ENCODE data around the gene CLIP4.
A peak's percentile ranks its signal among the peaks of the same experiment; 100 is the strongest.

CLIP4 gene, protein sequence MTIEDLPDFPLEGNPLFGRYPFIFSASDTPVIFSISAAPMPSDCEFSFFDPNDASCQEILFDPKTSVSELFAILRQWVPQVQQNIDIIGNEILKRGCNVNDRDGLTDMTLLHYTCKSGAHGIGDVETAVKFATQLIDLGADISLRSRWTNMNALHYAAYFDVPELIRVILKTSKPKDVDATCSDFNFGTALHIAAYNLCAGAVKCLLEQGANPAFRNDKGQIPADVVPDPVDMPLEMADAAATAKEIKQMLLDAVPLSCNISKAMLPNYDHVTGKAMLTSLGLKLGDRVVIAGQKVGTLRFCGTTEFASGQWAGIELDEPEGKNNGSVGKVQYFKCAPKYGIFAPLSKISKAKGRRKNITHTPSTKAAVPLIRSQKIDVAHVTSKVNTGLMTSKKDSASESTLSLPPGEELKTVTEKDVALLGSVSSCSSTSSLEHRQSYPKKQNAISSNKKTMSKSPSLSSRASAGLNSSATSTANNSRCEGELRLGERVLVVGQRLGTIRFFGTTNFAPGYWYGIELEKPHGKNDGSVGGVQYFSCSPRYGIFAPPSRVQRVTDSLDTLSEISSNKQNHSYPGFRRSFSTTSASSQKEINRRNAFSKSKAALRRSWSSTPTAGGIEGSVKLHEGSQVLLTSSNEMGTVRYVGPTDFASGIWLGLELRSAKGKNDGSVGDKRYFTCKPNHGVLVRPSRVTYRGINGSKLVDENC

DNA sequence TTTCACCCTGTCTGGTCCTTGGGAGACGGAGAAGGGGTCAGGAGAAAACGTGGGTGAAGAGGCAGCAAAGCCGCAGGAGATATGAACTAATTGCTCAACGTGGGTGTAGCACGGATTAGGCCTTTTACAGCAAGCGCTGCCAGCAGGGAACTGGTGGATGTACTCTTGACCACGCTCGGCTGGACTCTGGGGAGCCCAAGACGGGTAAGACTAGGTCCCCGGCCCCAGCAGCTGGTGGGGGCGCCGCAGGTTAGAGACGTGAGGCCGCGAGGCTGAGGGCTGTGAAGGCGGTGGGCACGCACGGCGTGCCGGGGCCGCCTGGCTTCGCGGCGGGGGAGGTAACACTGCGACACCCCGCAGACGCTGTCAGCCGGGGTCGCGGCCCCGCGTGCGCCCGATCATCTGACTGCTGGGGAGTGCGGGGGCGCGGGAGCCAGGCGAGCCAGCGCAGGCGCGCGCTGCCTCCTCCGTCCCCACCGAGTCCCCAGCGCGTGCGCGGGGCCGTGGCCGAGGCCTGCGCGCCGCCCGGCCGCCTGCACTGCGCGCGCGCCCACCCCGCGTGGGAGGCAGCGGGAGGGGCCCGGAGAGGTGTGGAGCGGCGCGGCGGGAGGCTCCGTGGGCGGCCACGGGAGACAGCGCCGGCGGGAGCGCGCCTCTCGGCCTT, at the start of gene CLIP4:
Gene CLIP4, plus strand, starts transcription at position 470 of the 664 bp plus-strand sequence. CDS start 5,974 bp downstream, outside the sequence.
- H3K27ac ChIP-seq: peak within 1 kb of the TSS; percentile 96
- POLR2A ChIA-PET (ENCODE audit: low non-redundant PET): no interaction called here
- TF ChIP-seq, protein P1, sequence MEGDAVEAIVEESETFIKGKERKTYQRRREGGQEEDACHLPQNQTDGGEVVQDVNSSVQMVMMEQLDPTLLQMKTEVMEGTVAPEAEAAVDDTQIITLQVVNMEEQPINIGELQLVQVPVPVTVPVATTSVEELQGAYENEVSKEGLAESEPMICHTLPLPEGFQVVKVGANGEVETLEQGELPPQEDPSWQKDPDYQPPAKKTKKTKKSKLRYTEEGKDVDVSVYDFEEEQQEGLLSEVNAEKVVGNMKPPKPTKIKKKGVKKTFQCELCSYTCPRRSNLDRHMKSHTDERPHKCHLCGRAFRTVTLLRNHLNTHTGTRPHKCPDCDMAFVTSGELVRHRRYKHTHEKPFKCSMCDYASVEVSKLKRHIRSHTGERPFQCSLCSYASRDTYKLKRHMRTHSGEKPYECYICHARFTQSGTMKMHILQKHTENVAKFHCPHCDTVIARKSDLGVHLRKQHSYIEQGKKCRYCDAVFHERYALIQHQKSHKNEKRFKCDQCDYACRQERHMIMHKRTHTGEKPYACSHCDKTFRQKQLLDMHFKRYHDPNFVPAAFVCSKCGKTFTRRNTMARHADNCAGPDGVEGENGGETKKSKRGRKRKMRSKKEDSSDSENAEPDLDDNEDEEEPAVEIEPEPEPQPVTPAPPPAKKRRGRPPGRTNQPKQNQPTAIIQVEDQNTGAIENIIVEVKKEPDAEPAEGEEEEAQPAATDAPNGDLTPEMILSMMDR (conservative IDR thresholded peaks at IDR 0.05; ENCODE audit: low read depth): no peak
- peak; percentile 31 for DNase-seq (ENCODE audit: low spot score)
- CTCF ChIA-PET: no interaction called here

DNA sequence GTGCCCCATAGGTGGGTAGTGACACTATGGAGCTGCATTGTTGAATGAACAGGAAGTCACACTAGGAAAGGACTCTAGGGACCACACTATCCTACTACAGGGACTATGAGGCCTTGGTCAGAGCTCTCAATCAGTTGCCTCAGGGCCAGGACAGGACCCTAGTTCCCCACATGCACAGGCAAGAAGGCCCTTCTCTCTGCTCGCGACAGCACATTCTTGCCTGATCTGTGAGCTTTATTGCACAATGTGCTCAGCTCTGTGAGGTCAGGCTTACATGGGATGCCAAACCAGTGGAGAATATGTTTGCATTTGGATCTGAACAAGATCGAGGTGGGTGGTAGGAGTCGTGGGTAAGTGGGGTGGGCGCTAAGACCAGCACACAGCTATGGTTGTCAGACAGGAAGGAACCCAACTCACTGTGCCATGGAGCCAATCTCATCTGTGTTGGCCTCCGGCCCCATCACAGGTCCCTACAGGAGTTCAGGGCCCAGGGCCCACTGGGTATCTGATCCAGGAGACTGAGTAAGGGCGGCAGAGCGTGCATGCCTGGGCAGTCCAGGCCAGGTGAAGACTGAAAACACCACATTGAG, 48.8 kb upstream of the CLIP4 start:
- ChIA-PET POLR2A (ENCODE audit: low non-redundant PET) (no interaction called here), CTCF (no interaction called here)
- DNase-seq (ENCODE audit: low spot score): peak; percentile 30
- TF ChIP-seq, protein P1 (conservative IDR thresholded peaks at IDR 0.05; ENCODE audit: low read depth): no peak
- peak overlapping the region; percentile 95 for H3K27ac ChIP-seq

DNA sequence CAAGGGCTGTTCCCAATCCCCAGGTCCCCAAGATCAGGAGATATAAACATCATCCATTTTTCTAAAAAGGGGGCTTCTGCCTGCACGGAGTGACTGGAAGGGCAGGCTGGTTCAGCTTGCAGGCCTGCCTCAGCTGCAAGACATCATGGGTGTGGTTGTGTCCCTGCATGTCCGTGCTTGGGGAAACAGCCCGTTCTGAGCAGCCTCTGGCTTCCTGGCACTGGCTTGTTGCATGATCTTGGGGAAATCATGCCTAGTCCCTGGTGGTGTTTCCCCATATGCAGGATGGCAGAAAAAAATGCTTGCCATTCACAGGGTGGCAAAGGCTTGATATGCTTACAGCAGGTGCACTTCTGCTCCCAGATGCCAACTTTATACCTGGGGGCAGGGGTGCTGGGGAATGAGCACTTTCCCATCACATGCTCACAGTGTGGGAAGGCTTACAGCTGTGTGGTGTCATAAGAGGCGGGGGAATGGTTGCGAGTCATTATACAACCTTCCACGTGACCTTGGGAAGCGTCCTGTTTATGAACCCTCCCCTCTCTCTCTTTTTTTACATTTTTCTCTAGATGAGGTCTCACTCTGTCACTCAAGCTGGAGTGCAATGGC, 48.1 kb upstream of the CLIP4 start:
- peak overlapping the region; percentile 95 for H3K27ac ChIP-seq
- DNase-seq (ENCODE audit: low spot score): peak; percentile 37
- POLR2A ChIA-PET (ENCODE audit: low non-redundant PET): no interaction called here
- TF ChIP-seq, protein P1 (conservative IDR thresholded peaks at IDR 0.05; ENCODE audit: low read depth): no peak
- CTCF ChIA-PET: interaction anchor here (0.6 kb wide), 1 partner anchor 8 kb away, joined by 3 read pairs; no protein-coding TSS in a partner anchor

DNA sequence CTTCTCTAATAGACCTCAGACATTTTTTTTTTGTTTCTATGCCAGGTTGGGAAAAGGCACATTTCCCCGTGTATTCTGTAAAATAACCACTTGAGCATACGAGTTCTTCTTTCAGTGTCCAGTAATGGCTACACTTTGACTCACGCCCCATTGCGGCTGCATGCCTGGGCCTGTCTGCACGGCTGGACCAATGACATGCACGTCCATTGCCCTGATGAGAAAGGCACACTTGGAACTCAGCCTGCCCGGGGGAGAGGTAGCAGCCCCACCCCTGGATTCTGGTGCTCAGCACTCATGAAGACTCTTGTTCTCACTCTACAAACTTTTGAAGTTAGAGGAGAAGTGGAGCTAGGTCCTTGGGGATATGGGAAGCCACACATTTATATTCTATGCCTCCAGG, 46.7 kb upstream of the CLIP4 start:
- peak overlapping the region; percentile 69 for H3K27ac ChIP-seq
- peak; percentile 83 for DNase-seq (ENCODE audit: low spot score)
- TF ChIP-seq, protein P1 (conservative IDR thresholded peaks at IDR 0.05; ENCODE audit: low read depth): no peak
- CTCF ChIA-PET: interaction anchor here (0.8 kb wide), 2 partner anchors 14 kb away, joined by 3 read pairs; no protein-coding TSS in a partner anchor
- POLR2A ChIA-PET (ENCODE audit: low non-redundant PET): no interaction called here

DNA sequence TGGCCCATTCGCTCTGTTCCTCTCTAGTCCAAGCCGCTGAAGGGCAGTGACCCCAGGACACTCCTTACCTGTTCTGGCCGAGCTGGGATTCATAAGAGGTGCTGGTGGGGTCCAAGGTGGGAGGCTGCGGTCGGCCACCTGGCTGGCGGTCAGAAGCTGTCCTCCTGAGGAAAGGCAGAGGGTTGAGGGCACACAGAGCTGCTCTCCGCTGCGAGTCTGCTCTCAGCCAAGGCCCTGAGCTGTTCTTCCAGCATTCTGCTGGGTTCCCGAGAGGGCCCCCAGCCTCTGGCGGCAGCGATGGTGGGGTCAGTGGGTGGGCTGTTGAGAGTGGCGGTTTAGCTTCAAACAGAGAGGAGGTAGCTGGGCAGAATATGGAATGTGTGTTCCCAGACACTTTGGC, 44.7 kb upstream of the CLIP4 start:
- no peak overlapping the region for H3K27ac ChIP-seq
- ChIA-PET CTCF (interaction anchor here (0.7 kb wide), 1 partner anchor 654 kb away, joined by 3 read pairs; no protein-coding TSS in a partner anchor), POLR2A (ENCODE audit: low non-redundant PET) (no interaction called here)
- DNase-seq (ENCODE audit: low spot score): no peak
- TF ChIP-seq, protein P1 (conservative IDR thresholded peaks at IDR 0.05; ENCODE audit: low read depth): no peak

Data from RWPE1 (cell line).